ELR (cell line): ENCODE results near the gene ITGAL.
"Not testable (repeated sequence)": the region's sequence is repeated elsewhere in the genome, so short reads cannot be mapped to it uniquely, and the experiment has no call there.

ENCODE experiments used
- DNase-seq: peaks from one replicate; pipeline ENCODE4 v3.0.0-alpha.2; 2015; ENCODE audit warnings: low read depth

ITGAL gene

DNA sequence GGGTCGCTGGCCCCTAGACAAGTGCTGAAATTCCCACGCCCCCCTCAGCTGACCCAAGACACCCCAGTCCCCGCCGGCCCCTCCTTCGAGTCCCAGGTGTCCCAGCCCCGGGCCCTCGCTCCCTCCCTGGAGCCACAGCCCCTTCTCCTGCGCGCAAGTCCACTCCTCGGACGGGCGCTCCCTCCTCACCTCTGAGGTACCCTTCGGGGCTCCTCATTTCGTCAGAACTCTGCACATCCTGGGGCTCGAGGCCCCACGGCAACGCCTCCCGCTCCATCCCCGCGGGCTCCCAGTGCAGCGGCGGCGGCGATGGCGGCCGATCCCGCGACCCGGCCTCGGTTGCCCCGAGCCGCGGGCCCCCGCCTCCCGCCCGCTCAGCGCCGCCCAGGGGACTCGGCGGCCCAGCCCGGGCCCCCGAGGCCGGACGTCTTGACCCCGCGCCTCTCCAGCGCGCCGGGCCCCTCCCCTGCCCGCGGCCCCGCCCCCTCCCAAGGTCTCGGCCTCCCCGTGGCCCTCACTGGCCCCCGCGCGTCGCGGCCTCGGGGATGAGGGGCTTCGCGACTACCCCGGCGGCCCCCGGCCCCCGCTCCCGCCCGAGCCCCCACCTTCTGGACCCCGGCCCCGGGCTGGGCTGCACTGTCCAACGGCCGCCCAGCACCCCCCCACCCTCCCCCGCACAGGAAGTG lies 53.7 kb downstream of the ITGAL start, which contains the start of gene ZNF768:
TSS of gene ZNF768 (minus strand) at position 430 of the 686 bp plus-strand sequence. CDS start at position 277, 153 bp downstream.
- peak; percentile 64 for DNase-seq

DNA sequence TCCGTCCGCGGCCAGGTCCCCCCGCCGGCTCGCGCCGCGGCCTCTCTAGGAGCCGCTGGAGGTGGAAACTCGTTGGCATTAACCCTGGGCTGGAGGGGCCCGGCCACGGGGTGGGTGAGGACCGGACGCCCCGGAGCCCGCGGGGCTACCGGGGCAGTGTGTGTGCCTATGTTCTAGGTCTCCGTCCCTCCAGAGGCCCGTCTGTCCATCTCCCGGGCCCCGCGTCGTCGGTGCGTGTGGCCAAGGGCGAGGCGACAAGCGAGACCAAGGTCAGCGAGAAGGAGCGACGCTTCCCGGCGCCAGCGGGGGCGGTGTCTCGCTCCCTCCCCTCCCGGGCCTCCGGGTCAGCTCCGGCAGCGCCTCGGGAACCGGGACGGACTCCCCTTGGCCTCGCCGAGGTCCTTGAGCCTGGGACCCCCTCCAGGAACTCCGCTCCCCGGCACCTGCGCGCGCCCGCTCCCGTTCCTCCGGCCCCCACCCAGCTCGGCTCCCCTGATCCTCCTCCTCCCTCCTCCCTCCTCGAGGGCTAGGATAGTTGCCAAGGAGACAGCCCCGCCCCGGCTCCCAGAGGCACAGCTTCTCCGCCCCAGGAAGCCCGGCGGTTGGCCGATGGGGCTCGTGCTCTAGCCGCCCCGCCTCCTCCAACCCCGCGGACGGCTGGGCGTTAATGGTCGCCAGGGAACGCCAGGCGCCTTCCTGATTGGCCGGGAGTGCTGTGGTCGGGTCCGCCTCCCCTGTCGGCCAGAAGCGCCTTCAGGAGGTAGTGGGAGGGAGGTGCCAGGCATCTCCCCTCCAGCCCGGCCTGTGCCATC lies 54.5 kb downstream of the ITGAL start:
- DNase-seq: peak; percentile 98

GRCh38 chr16:30527635-30528178 lies 55.2 kb downstream of the ITGAL start:
- no peak for DNase-seq

DNA sequence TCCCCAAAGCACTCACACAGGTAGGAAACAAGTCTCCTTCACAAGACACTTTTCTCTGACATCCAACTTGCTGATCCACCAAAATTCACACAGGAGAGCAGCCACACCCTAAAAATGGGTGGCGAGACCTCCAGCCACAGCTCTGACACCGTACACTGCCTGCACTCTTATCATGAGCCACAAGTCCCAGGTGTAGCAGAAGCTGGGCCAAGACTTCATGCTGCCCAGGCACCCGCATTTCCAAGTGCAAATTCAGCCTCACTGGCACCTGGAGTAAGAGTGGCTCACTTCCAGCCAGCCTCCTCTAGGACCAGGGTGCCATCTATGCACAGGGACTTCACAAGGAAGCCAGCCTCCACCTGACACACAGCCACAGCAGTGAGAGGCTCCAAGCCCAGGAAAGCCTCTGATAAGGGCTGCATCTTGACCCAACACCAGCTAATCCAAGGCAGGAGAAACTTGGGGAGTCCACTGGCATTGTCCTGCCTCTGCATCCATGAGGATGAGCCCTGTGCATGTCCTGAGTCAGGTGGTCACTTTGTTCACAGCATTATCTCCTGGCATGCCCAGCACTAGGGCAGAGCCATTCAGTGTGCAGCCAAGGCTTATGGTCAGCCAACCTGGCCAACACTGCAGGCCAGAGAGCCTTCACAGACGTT lies 56.4 kb downstream of the ITGAL start:
- no peak for DNase-seq

DNA sequence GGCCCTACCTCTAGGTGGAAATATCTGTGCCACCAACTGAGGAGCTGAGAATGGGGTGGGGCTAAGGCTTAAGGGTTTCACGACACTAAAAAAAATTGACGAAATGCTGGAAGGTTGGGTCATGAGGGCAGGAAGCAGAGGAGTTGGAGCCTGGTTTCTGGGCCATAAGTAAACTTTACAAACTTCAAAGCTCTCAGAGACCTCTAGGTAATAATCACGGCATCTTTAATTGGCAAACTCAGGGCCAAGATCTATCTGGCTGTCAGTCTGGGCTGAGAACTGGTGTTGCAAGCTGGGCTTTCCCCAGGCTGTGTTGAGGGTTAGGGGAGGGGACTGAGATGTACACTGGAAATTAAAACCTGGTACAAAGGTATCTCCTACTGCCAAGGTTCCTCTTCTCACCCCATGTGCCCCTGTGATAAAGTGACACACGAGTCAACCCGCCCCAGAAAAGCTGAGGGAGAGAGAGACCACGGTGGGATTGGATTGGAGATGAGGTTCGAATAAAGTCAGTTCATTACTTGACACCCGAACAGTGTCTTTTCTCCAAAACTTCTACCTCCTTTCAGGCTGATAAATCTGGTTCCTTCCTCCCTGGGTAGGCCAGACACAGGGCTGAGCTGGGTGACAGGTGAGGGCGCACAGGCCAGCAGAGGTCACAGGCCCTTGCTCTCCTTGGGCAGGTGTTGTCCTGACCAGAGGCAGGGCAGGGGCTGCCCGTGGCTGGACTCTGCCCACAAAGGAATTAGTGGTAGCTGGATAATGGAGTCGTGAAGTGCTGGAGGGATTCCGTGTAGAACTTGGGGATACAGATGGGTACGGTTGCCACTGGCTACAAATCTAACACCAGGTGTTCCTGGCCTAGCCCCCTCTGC lies 57.9 kb downstream of the ITGAL start:
- no peak for DNase-seq

GRCh38 chr16:30532285-30533145 lies 60.0 kb downstream of the ITGAL start:
- DNase-seq: no peak

GRCh38 chr16:30533146-30533522 lies 60.6 kb downstream of the ITGAL start:
- DNase-seq: no peak

- DNase-seq: peak; percentile 17
Observed at GRCh38 chr16:30533748-30534367, 61.3 kb downstream of the ITGAL start.

DNA sequence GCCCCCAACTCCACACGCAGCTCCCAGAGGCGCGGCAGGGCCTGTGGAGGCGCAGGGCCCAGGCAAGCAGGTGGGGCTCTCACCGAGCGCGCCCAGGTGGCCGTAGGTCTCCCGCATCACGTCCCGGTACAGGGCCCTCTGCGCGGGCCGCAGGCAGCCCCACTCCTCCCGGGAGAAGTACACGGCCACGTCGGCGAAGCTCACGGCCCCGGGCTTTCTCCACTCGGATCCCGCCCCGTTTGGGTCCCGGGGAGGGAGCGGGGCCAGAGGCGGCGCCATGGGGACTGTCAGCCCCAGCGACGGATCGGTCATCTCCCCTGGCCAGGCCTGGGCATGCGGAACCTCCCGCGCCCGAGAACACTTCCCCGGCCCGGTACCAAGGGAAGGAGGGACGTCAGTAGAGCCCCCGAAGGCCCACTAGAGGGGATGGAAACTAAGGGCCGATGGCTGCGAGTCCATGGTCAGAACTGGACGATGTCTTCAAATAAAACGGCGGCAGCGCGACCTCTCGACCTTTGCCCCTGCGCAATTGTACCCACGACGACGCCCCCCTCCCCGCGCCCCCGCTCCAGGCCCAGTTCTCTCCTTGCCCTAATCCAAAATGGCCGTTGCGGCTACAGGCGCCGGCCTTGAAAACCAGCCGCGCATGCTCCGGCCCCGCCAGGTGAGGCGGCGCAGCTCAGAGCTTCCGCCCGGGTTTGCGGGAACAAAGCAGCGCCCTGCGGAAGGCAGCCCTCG lies 62.0 kb downstream of the ITGAL start, which contains the start of gene ZNF747:
TSS of gene ZNF747 (minus strand) at position 491 of the 738 bp plus-strand sequence. CDS start at position 312, 179 bp downstream.
- DNase-seq: peak; percentile 86

DNA sequence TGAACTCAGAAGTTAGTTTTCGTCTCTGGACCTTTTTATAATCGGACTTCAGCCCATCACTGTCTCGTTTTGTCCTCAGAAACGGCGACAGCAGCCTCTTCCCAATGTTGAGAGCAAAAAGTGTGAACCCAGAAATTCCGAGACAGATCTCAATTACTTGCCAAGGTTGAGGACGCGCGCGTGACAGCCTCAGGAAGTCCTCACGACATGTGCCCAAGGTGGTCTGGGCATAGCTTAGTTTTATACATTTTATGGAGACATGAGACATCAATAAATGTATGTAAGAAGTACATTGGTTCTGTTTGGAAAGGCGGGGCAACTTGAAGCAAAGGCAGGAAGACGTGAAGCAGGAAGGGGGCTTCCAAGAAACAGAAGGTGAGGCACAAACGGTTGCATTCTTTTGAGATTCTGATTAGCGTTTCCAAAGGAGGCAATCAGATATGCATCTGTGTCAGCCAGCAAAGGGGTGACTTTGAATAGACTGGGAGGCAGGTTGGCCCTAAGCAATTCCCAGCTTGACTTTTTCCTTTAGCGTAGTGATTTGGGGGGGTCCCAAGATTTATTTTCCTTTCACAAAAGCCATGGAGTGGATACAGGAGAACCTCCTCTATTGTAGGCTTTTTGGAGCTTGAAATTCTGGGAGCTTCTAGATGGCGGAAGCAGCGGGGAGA lies 62.7 kb downstream of the ITGAL start:
- DNase-seq: peak; percentile 45

DNA sequence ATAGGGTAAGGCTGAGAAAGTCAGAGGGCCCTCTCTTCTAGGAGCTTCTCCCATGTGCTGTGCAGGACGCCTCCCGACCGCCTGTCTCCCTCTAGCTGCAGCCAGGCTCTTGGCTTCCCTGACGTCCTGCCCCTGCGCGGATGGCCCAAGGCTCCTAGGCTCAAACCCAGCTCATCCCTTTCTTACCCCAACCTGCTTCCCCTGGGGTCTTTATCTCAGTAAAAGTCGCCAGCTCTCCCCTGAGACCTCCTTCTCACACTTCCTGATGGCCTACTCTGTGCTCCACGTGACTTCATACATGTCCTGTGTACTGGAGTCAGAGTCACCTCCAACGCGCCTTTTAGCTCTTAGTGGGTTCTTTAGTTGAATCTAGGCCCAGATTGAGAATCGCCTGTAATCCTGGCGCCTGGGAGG lies 63.2 kb downstream of the ITGAL start:
- peak; percentile 72 for DNase-seq

DNA sequence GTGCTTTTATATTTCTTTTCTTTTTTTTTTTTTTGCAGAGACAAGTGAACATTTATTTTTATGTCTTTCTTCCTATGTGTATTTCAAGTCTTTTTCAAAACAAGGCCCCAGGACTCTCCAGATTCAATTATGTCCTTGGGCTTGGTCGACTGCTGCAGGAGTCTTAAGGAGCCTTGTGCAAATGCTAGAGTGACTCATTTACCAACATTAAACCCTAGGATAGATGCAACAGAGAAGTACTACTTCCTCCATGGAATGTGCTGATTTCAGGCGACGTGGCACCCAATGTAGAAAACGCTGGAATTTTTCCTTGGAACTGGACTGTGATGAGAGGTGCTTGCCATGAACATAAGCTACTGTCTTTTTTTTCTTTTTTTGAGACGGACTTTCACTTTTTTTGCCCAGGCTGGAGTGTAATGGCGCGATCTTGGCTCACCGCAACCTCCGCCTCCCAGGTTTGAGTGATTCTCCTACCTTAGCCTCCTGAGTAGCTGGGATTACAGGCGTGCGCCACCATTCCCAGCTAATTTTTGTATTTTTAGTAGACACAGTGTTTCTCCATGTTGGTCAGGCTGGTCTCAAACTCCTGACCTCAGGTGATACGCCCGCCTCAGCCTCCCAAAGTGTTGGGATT lies 64.0 kb downstream of the ITGAL start:
- DNase-seq: not testable (repeated sequence)

DNA sequence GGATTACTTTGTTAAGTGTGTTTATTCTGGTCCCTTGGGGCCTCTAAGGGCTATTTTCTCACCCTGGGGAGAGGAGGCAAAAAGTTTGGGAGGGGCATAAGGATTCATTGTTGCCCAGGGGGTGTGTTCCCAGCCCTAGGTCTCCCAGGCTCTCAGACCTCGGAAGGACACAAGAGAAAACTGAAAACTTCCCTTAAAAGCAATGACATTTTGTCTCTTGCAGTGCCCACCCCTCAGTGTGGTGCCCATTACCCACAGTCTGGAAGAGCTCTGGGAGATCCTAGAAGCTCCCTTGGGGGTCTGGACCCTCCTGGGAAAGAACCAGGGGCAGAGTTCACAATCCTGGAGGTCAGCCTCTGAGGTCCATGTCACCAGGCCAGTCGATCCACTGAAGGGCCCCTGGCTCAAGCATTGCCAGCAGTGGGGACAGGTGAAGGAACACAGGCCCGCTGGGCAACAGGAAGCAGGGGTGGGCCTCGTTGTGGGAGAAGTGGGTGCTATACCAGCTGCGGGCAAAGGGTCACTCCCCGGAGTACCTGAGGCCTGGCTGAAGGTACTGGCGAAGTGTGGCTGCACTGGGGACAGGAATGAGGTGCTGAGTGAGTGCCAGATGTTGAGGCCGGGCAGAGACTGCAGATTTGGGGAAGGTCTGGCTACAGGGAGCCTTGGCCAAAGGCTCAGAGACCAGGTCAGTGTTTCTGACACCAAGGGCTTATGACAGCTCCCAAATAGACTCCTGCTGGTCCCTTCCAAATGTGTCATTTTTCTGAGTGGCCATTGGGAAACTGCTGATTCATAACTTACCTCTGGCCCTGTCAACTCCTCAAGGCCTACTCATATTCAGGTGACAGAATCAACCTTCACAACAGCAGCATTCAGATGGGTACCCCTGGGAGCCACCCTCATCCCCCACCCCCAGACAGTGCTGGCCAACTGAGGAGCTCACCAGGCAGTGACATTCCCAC lies 66.7 kb downstream of the ITGAL start:
- no peak for DNase-seq

- not testable (repeated sequence) for DNase-seq
Observed at GRCh38 chr16:30539986-30540526, 67.5 kb downstream of the ITGAL start.

GRCh38 chr16:30540916-30541464 lies 68.4 kb downstream of the ITGAL start:
- not testable (repeated sequence) for DNase-seq
